GM13977 (cell line): ENCODE results near the gene FGF18.
"Not testable (repeated sequence)": the region's sequence is repeated elsewhere in the genome, so short reads cannot be mapped to it uniquely, and the experiment has no call there.

Experiments
- DNase-seq: peaks from one replicate; pipeline ENCODE4 v3.0.0; 2012; ENCODE audit warnings: low spot score
- in situ Hi-C: fragments of 300-500 bp; cut with MboI; formaldehyde crosslinking; loops from one replicate; pipeline ENCODE4 v1.12.0; 2022; ENCODE audit warnings: low sequenced_read_pairs, low pct_unique_long_range_greater_than_20kb, mixed read lengths, inconsistent platforms; ENCODE audit not compliant: unreplicated experiment
- TF ChIP-seq, protein P1 (sequence below): IDR thresholded peaks from 2 replicates; pipeline ENCODE4 v1.5.1; 2012; ENCODE audit warnings: mild to moderate bottlenecking, control low read depth; ENCODE audit not compliant: insufficient read depth; ENCODE audit errors: extremely low read depth, missing control alignments

FGF18 gene

DNA sequence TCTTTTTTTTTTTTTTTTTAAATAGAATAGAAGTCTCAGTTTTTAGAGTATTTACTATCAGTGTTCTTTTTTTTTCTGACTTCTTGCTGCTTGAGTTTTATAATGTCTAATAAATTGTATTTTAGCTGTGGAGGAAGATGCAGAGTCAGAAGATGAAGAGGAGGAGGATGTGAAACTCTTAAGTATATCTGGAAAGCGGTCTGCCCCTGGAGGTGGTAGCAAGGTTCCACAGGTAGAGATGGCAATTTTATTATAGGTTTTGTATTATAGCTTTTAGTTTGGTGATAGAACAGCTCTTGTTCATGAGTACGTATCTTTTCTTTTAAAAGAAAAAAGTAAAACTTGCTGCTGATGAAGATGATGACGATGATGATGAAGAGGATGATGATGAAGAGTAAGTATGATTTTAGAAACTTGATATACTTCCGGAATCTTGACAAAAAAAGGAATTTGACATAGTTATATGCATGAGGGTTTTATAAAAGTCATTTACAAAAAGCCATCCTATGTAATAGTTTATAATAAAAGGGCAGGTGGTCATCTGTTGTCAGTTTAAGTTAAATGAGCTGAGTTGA is 26.8 kb upstream of the FGF18 start:
- in situ Hi-C loops = no loop called here
- TF ChIP-seq, protein P1, sequence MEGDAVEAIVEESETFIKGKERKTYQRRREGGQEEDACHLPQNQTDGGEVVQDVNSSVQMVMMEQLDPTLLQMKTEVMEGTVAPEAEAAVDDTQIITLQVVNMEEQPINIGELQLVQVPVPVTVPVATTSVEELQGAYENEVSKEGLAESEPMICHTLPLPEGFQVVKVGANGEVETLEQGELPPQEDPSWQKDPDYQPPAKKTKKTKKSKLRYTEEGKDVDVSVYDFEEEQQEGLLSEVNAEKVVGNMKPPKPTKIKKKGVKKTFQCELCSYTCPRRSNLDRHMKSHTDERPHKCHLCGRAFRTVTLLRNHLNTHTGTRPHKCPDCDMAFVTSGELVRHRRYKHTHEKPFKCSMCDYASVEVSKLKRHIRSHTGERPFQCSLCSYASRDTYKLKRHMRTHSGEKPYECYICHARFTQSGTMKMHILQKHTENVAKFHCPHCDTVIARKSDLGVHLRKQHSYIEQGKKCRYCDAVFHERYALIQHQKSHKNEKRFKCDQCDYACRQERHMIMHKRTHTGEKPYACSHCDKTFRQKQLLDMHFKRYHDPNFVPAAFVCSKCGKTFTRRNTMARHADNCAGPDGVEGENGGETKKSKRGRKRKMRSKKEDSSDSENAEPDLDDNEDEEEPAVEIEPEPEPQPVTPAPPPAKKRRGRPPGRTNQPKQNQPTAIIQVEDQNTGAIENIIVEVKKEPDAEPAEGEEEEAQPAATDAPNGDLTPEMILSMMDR = no peak
- no peak for DNase-seq

DNA sequence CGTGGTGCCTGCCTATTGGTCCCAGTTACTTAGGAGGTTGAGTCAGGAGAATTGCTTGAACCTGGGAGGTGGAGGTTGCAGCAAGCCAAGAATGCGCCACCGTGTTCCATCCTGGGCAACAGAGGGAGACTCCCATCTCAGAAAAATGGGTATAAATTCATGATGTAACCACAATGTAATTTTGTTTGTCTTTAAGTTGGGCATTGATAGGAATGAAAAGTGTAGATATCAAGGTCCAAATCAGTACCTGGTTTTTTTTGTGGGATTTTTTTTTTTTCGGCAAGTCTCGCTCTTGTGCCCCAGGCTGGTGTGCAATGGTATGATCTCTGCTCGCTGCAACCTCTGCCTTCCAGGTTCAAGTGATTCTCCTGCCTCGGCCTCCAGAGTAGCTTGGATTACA is 24.4 kb upstream of the FGF18 start:
- in situ Hi-C loops = no loop called here
- TF ChIP-seq, protein P1 = no peak
- DNase-seq = no peak

DNA sequence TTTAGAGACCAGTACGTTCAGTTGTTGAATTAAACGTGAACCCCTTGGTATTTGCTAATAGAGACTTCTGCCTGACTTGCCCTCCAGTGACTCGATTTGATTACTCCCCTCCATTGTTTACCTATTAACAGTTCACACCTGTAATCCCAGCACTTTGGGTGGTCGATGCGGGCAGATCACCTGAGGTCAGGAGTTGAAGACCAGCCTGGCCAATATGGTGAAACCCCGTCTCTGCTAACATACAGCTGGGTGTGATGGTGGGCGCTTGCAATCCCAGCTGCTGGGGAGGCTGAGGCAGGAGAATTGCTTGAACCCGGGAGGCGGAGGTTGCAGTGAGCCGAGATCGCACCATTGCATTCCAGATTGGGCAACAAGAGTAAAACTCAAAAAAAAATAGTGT is 22.9 kb upstream of the FGF18 start:
- in situ Hi-C loops, DNase-seq: not testable (repeated sequence)

DNA sequence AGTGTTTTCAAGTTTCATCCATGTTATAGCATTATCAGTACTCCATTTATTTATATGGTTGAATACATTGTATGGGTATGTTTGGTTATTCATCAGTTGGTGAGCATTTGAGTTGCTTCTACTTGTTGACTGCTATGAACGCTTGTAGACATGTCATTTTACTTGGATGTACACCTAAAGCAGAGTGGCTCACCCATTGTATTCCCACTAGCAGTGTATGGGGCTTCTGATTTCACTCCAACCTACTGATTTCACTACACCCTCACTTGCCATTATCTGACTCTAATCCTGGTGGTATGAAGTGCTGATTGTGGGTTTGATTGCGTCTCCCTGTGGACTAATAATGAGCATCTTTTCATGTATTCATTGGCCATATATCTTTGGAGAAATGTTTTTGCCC is 22.3 kb upstream of the FGF18 start:
- in situ Hi-C loops = no loop called here
- TF ChIP-seq, protein P1 = no peak
- no peak for DNase-seq

DNA sequence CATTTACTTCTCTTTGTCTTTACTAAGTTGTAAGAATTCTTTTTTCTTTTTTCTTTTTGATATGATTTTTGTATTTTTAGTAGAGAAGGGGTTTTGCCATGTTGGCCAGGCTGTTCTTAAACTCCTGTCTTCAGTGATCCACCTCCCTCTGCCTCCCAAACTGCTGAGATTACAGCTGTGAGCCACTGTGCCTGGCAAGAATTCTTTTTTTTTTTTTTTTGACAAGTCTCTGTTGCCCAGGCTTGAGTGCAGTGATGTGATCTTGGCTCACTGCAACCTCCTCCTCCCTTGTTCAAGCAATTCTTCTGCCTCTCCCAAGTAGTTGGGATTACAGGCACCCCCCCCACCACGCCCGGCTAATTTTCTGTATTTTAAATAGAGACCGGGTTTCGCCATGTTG is 21.8 kb upstream of the FGF18 start:
- TF ChIP-seq, protein P1 = no peak
- in situ Hi-C loops = no loop called here
- no peak for DNase-seq

DNA sequence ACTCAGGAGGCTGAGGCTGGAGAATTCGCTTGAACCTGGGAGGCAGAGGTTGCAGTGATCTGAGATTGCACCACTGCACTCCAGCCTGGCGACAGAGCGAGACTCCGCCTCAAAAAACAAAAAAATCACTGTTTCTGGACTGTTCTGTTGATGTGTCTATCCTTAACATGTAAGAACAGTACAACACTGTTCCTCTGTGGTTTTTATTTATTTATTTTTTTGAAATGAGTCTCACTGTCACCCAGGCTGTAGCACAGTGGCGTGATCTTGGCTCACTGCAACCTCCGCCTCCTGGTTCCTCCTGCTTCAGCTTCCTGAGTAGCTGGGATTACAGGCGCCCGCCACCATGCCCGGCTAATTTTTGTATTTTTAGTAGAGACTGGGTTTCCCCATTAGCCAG is 20.8 kb upstream of the FGF18 start:
- in situ Hi-C loops, DNase-seq: not testable (repeated sequence)

DNA sequence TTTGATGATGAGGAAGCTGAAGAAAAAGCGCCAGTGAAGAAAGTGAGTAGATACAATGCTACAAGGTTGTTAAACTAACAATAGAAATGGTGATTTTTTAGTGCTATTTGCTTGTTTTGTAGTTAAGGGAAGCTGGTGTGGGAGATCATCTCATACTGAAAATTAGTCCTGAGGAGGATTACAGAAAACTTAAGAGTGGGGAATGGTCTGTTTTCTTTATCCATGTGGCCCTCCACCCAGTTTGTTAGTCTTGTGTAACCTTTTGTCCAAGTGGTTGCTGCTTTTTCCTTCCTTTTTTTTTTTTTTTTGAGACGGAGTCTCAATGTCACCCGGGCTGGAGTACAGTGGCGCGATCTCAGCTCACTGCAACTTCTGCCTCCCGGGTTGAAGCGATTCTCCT is 19.3 kb upstream of the FGF18 start:
- TF ChIP-seq, protein P1 = no peak
- in situ Hi-C loops = loop anchor here (25.0 kb wide), 1 partner anchor 637 kb away; no protein-coding TSS in a partner anchor
- no peak for DNase-seq

DNA sequence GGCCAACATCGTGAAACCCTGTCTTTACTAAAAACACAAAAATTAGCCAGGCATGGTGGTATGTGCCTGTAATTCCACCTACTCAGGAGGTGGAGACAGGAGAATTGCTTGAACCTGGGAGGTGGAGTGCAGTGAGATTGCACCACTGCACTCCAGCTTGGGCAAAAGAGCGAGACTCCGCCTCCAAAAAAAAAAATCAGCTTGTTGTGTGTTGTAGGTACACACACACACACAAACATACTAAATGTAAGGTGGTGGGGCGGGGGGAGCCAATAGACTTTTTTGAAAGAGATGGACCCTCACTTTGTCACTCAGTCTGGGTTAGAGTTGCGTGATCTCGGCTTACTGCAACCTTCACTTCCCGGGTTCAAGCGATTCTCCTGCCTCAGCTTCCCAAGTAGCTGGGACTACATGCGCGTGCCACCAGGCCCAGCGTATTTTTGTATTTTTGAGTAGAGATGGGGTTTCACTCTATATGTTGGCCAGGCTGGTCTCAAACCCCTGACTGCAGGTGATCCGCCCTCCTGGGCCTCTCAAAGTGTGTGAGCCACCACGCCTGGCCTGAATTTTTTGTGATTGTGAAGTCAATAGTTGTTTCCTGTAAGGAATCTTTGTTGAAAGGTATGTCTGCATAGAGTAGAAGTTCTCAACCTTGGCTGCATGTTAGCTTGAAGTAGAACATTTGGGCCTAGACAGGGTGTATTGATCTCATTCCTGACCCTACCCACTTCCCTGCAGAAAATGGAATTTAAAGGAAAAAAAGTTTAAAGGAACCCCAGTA is 18.1 kb upstream of the FGF18 start:
- in situ Hi-C loops = loop anchor here (25.0 kb wide), 1 partner anchor 636 kb away; no protein-coding TSS in a partner anchor
- DNase-seq = no peak
- TF ChIP-seq, protein P1 = no peak

DNA sequence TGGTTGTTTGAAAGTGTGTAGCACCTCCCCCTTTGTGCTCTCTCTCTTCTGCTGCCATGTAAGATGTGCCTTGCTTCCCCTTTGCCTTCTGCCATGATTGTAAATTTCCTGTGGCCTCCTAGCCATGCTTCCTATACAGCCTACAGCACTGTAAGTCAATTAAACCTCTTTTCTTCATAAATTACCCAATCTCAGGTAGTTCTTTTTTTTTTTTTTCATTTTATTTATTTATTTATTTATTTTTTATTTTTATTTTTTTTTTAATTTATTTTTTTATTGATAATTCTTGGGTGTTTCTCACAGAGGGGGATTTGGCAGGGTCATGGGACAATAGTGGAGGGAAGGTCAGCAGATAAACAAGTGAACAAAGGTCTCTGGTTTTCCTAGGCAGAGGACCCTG is 16.7 kb upstream of the FGF18 start:
- in situ Hi-C loops = loop anchor here (25.0 kb wide), 1 partner anchor 635 kb away; no protein-coding TSS in a partner anchor
- DNase-seq = not testable (repeated sequence)
